ENCODE results near the gene SAMD4B.

SAMD4B gene

DNA sequence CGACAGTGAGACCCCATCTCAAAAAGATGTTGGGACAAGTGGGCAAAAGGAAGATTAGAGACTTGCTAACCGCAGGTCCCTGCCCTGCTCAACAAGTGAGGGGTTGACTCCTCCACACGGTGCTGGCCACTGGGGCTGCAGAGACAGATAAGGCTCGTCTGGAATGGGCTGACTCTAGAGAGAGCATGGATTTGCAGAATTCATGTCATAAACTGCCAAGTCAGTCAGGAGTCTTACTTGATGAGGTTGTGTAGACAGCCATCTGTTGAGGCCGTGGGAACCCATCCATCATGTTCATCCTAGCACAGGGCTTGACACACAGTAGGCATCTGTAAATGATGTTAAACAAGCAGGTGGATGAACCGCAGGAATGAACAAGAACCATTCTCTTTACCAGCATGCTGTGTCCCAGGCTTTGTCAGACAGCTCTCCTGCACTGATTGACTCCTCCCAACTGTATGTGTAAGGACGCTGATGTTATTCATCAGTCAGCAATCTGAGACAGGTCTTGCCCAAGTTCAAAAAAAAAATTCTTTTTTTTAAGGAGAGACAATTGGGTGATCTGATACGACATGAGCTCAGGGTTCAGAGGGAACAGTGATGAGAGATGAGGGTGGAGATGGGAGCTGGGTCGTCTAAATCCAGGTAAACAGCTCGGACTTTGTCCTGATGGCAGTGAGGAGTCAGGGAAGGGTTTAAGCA, 39.8 kb downstream of the SAMD4B start:
- H3K9me3 Mint-ChIP-seq: no peaks in the 10 kb centered on the region
- no peak overlapping the region for H3K27ac Mint-ChIP-seq
- ATAC-seq: no peak
- no peak overlapping the region for H3K4me3 Mint-ChIP-seq
- peaks cover 26% of the 10 kb centered on the region for H3K36me3 Mint-ChIP-seq (ENCODE audit: low read depth)
- H3K27me3 Mint-ChIP-seq: no peaks in the 10 kb centered on the region
- H3K4me1 Mint-ChIP-seq: no peaks in the 10 kb centered on the region
- DNase-seq: no peak

DNA sequence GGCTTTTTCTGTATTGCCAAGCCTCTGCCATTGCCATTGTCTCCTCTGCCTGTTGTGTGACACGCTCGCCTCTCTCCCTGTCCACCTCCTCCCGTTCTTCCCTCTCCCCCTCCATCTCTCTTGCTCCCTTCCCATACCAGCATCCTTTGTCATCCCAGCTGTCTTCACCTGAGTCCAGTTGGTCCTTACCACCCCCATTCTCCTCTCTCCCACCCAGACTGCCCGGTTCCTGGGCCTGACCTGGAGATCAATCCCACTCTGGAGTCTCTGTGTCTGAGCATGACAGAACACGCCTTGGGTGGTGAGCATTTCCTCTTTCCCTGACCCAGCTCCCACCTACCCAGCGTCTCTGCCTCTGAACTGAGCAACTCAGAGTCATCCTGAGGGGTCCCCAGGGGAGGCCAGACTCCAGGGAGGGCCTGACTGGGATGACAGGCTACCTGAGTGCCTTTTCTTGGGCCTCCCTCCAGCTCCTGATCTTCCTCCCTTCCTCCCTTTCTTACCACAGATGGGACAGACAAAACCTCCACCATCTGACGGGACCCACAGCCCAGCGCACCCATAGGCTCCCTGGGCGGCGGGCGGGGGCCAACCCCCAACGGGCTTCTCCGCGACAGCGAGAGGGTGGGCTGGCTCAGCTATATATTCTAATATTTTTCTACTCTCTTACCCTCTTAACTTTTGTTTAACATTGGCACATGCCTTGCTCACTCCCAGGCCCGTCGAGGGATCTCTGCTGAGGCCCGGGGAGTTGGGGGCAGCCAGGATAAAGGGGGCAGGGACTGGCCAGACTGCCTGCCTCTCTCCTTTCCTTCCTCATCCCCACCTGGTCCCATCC, 41.0 kb downstream of the SAMD4B start:
- peaks cover 1% of the 10 kb centered on the region for H3K4me1 Mint-ChIP-seq
- peaks cover 24% of the 10 kb centered on the region for H3K36me3 Mint-ChIP-seq (ENCODE audit: low read depth)
- ATAC-seq (no peak), DNase-seq (no peak)
- H3K4me3 Mint-ChIP-seq: no peak overlapping the region
- H3K27ac Mint-ChIP-seq: no peak overlapping the region
- no peaks in the 10 kb centered on the region for H3K9me3 Mint-ChIP-seq
- H3K27me3 Mint-ChIP-seq: no peaks in the 10 kb centered on the region

DNA sequence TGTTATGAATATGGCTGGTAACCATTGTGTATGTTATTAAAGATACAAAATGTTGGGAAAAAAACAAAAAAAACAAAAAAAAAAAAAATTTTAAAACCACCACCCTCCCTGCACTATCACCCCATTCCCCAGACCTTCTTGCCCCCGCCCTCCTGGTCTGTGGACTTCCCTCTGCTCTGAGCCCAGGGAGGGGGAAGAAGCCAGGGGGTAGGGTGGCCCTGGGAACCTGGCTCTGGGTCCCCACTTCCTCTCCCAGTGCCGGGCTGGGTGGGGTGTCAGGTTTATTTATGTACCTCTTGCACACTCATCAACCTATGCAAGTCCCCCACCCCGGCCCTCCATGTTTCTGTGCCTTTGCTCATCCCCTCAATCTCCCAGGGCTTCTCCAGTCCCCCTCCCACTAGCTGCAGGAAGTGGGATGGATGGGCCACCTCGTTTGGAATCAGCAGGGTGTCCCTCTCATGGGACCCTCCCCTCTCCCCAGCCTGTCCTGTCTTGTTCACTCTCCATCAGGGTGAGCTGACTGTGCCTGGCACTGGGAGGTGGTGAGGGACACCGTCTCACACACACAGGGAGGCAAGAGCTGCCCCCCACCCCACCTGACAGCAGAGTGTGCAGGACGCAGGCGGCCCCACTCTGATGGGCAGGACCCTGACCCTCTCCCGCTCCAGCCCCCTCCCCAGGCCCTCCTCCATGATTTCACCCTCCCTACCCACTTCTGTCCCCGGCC, 42.8 kb downstream of the SAMD4B start:
- ATAC-seq (no peak), DNase-seq (no peak)
- Mint-ChIP-seq H3K36me3 (ENCODE audit: low read depth) (peaks cover 32% of the 10 kb centered on the region), H3K4me3 (no peak overlapping the region), H3K4me1 (peaks cover 12% of the 10 kb centered on the region), H3K27ac (peak overlapping the region; percentile 27), H3K9me3 (no peaks in the 10 kb centered on the region), H3K27me3 (no peaks in the 10 kb centered on the region)

DNA sequence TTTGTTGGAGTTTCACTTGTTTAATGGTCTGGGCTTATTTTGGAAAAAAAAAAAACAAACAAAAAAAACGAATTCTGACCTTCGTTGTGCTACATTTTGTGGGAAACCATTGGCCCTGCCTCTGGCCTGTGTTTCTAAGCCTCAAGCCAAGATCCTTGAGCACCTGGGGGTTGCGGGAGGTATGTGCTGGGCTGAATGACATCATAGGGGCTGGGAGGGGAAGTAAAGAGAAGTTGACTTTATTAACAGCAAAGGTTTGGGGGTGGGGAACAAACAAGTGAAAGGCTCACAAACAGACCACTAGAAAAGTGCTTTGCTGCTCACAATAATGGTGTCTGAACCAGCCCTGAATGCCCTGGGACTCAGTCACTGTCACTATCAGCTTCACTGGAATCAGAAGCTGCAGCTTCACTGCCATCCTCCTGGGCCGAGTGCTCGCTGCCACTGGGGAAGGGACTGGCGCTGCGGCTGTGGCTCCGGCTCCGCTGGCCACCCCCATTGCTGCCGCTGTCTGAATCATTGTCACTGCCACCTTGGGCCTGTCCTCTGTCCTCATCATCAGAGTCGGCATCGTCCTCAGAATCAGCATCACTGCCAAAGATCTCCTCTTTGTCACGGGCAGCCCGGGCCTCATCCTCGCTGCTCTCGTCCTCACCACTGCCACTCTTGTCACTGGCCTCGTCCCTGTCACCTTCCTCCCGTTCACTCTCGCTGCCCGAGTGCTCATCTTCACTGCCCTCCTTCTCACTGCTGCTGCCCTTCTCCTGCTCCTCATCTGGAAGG, 43.6 kb downstream of the SAMD4B start:
- no peak overlapping the region for H3K4me3 Mint-ChIP-seq
- no peak overlapping the region for H3K27ac Mint-ChIP-seq
- no peaks in the 10 kb centered on the region for H3K9me3 Mint-ChIP-seq
- no peaks in the 10 kb centered on the region for H3K27me3 Mint-ChIP-seq
- peaks cover 31% of the 10 kb centered on the region for H3K36me3 Mint-ChIP-seq (ENCODE audit: low read depth)
- peaks cover 16% of the 10 kb centered on the region for H3K4me1 Mint-ChIP-seq
- DNase-seq: no peak
- no peak for ATAC-seq

DNA sequence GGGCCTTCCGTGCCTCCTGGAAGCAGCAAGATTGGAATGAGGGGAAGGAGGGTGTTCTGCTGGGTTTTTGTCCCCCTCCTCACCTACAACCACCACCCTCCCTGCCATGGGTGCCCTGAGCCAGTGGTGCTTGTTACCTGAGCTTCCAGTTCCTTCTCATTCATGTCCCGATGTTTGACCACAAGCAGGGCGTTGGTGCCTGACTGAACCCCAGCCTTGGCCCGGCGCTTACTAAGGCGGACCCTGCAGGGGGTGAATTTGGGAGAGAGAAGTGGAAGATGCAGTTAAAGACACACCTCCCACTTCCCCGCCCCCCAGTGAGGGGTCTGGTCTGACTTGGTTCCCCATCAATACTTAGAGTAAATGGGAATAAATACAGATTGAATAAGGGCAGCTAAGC, 44.3 kb downstream of the SAMD4B start:
- H3K27ac Mint-ChIP-seq: no peak overlapping the region
- H3K9me3 Mint-ChIP-seq: no peaks in the 10 kb centered on the region
- peaks cover 30% of the 10 kb centered on the region for H3K36me3 Mint-ChIP-seq (ENCODE audit: low read depth)
- ATAC-seq: no peak
- no peak for DNase-seq
- H3K4me3 Mint-ChIP-seq: no peak overlapping the region
- peaks cover 3% of the 10 kb centered on the region for H3K27me3 Mint-ChIP-seq
- peaks cover 24% of the 10 kb centered on the region for H3K4me1 Mint-ChIP-seq

DNA sequence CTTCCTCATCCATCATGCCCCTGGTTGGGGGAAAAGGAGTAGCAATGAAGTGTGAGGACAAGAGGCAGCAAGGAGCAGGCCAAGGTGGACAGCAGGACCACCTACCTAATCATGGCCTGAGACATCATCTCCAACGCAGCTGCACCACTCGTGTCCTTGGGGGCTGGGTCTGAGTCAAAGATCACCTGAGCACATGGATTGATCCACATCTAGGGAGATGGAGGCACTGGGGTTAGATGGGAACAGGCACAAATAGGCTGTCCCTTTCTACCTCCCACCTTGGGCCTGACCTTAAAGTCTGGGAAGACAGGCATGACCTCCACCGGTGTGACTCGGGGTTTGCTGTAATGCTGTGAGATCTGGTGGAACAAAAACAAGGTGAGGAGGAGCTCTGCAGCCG, 46.4 kb downstream of the SAMD4B start:
- no peak for DNase-seq
- Mint-ChIP-seq H3K27me3 (peaks cover 3% of the 10 kb centered on the region), H3K36me3 (ENCODE audit: low read depth) (peaks cover 29% of the 10 kb centered on the region), H3K9me3 (no peaks in the 10 kb centered on the region), H3K27ac (peak overlapping the region; percentile 85), H3K4me1 (peaks cover 41% of the 10 kb centered on the region), H3K4me3 (no peak overlapping the region)
- no peak for ATAC-seq

DNA sequence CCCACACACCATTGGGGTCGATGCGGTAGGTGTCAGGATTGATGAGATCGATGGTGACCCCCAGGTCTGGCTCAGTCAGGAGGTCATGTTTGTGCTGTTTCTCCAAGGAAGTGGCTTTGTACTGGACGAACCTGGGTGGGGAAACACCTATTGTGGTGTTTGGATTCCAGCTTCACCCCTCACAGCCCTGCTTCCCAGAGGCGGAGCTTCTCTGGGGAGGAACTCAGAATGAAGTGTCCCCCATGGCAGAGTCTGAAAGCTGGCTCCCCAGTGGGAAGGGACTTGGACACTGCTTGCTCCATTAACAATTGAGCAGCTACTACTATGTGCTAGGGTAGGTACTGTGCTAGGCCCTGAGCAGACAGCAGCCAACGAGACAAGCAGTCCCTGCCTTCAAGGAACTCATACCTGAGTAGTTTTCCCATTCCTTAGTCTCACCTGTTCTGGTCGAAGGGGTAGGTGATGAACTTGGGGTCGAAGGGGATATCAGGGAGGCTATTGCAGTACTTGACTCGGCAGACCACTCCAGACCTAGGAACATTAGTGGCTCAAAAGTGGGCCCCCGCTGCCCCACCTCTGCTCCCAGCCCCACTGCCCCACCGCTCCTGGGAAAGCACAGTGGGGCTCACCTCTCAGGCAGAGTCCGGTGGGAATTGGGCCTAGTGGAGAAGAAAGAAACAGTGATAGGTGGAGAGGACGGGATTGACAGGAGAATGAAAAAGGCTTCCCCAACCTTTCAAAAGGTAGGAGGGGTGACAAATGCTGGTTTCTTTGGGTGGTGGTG, 47.6 kb downstream of the SAMD4B start:
- DNase-seq (no peak), ATAC-seq (no peak)
- Mint-ChIP-seq H3K9me3 (no peaks in the 10 kb centered on the region), H3K27me3 (peaks cover 3% of the 10 kb centered on the region), H3K4me1 (peaks cover 44% of the 10 kb centered on the region), H3K36me3 (ENCODE audit: low read depth) (peaks cover 32% of the 10 kb centered on the region), H3K4me3 (peak overlapping the region; percentile 88), H3K27ac (peak overlapping the region; percentile 97)

DNA sequence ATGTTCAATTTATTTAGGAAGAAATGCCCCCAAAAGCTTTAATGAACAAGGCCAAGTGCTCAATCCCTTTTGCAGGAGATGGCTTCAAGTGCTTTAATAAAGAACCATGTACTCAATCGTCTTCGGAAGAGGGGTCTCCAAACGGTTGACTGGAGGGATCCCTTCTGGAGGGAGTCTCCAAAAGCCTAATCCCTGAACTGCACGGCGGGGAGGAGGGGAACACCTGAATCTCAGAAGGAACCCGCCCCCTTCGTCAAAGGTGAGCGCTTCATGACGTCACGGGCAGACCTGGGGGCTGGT, 48.2 kb downstream of the SAMD4B start:
- Mint-ChIP-seq H3K9me3 (no peaks in the 10 kb centered on the region), H3K4me1 (peaks cover 44% of the 10 kb centered on the region), H3K4me3 (peak overlapping the region; percentile 88), H3K36me3 (ENCODE audit: low read depth) (peaks cover 33% of the 10 kb centered on the region), H3K27ac (peak overlapping the region; percentile 97), H3K27me3 (peaks cover 3% of the 10 kb centered on the region)
- ATAC-seq (no peak), DNase-seq (no peak)

DNA sequence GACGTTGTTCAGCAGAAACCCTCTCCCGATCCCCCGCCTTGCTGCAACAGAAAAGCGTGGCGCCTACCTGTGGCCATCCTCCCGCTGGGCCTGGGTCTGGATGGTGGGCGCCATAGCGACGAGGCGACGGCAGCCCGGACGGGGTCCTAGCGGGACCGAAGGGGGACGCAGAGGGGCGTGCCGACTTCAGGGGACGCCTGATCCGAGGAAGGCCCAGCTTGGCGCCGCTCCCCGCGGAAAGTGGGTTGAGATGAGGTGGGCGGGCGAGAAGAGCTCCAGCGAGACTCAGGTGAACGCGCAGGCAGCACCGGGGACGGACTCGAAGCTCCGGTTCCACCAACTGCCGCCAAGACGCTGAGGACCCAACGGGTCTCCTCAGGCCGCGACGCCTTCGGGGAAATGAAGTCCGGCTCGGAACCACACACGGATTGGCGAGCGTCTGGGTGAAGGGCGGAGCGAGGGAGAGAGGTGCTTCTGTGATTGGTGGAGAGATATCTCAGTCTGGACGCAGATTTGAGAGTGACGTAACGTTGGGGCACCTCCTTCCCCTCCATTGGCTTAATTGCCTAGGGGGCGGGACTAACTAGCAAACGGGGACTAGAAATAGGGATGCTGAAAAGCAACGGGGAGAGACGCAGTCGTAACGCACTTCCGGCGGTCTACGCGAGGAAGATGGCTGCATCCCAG, 48.7 kb downstream of the SAMD4B start, which contains the start of the genes MED29 and PAF1:
Gene MED29 (plus strand): TSS at position 628 of the 687 bp plus-strand sequence. CDS start 45 bp downstream, at position 673.
Gene PAF1 (minus strand): TSS at position 356 of the 687 bp plus-strand sequence. CDS start 242 bp downstream, at position 114.
- Mint-ChIP-seq H3K27me3 (peaks cover 3% of the 10 kb centered on the region), H3K36me3 (ENCODE audit: low read depth) (peaks cover 32% of the 10 kb centered on the region), H3K4me1 (peaks cover 44% of the 10 kb centered on the region), H3K4me3 (peak within 1 kb of the TSS; percentile 88), H3K9me3 (no peaks in the 10 kb centered on the region), H3K27ac (peak within 1 kb of the TSS; percentile 97)
- peak; percentile 93 for DNase-seq
- peak; percentile 97 for ATAC-seq

DNA sequence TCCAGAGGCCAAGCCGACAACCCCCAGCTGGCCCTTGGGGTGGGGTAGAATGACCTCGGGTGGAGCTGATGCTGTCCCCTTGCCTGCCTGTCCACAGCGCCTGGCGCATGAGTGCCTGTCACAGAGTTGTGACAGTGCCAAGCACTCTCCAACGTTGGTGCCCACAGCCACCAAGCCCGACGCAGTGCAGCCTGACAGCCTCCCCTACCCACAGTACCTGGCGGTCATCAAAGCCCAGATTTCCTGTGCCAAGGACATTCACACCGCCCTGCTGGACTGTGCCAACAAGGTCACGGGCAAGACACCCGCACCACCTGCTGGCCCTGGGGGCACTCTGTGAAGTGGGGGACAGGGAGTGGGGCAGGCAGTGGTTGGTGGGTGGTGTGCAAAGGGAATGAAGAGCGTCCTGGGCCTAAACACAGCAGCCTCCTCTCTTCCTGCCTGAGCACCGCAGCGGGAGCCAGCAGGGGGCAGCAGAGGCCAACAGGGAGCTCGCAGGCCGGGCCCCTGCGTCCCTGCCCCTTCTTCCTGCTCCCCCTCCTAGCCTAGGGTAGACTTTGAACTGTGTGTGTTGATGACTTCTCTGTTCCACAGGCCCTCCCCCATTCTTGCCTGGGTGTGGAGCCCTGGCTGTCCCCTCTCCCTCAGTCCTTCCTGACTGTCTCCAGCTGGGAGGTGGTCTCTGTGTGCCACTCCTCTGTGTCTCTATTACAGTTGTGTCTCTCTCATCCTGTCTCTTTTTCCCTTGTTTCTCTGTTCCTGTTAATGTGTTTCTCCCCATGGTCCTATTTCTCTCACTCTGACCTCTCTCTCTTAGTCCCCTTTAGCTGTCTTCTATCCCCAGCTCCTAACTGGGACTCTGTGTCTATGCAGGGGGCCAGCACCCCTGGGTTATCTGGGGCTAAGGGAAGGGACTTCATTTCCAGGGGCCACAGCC, 55.4 kb downstream of the SAMD4B start:
- Mint-ChIP-seq H3K36me3 (ENCODE audit: low read depth) (peaks cover 15% of the 10 kb centered on the region), H3K27me3 (no peaks in the 10 kb centered on the region), H3K4me3 (peak overlapping the region; percentile 56), H3K4me1 (peaks cover 64% of the 10 kb centered on the region), H3K9me3 (no peaks in the 10 kb centered on the region), H3K27ac (peak overlapping the region; percentile 89)
- peak; percentile 55 for ATAC-seq
- DNase-seq: peak; percentile 98

DNA sequence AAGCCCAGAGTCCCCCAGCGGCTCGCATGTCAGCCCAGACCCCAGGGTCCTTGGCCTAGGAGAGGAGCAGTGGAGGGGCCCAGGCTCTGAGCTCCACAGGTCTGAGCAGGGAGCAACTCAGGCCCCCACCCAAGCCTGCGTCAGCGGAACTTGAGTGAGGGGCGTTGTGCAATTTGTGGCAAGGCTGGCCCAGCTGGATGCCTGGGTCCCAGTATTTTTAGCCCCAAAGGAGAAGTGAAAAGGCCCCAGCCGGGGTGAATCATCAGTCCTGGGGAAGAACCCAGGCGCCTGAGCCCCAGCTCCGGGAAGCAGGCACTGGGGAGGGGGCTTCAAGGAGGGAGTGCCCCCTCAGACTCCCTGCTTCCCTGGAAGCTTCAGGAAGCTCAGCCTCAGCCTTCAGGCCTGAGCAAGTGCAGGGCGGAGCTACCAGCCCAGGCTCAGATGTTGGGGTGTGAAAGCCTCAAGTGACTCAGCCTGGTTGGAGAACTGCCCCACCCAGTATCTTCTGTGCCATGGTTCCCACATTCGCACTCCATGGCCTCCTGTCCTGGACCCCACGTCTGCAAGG, 56.2 kb downstream of the SAMD4B start:
- Mint-ChIP-seq H3K36me3 (ENCODE audit: low read depth) (peaks cover 13% of the 10 kb centered on the region), H3K27me3 (no peaks in the 10 kb centered on the region), H3K4me1 (peaks cover 63% of the 10 kb centered on the region), H3K4me3 (peak overlapping the region; percentile 56), H3K9me3 (no peaks in the 10 kb centered on the region), H3K27ac (peak overlapping the region; percentile 89)
- DNase-seq (peak; percentile 70), ATAC-seq (peak; percentile 30)

DNA sequence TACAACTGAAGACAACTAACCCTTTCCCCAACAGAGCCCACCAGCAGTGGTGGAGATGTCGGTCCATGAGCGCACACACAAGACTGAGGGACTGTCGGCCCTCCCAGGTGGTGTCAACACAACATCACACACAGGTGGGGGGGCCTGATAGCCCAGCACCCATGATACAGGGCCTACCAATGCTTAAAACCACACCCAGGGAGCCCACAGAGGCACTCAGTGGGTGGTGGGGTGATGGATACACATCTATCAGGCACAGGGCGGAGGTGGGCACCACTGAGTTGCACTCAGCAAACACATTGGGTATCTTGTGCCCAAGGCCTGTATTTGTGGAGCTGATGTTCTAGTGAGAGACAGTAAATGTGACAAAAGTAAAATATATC, 57.4 kb downstream of the SAMD4B start:
- Mint-ChIP-seq H3K27me3 (no peaks in the 10 kb centered on the region), H3K4me1 (peaks cover 68% of the 10 kb centered on the region), H3K4me3 (no peak overlapping the region), H3K36me3 (ENCODE audit: low read depth) (peaks cover 8% of the 10 kb centered on the region), H3K9me3 (no peaks in the 10 kb centered on the region), H3K27ac (peak overlapping the region; percentile 35)
- DNase-seq (no peak), ATAC-seq (no peak)
